ENCODE results near the gene ADIRF. TPM values are rescaled to one million over a fixed set of nuclear protein-coding genes. Genes with fewer than 3 reads are reported as not detected.

Gene ADIRF
- total and polyA plus RNA-seq, 9 of the 15 experiments (the other 6 are each of a cell fraction or from before 2014, with no cell fraction given), result 0.08 TPM; not detected in 8

- no peak for DNase-seq (ENCODE audit: extremely low read depth in 1 of 4, low spot score in 3 of 4)
- Histone ChIP-seq H2AFZ (ENCODE audit: low read depth, low read length) (no peak overlapping the region), H3K4me3 (no peak overlapping the region), H3K9ac (ENCODE audit: insufficient read depth in 1 of 2, low read depth in 2 of 2, low read length in 2 of 2) (no peak overlapping the region), H3K79me2 (ENCODE audit: control insufficient read depth, insufficient read depth, low read length) (no peaks in the 10 kb centered on the region), H3K36me3 (ENCODE audit: control insufficient read depth, insufficient read depth, low read length) (no peaks in the 10 kb centered on the region), H3K27ac (ENCODE audit: extremely low read depth, low read depth, low read length) (no peak overlapping the region), H3K27me3 (ENCODE audit: control insufficient read depth in 2 of 2, insufficient read depth in 2 of 2, low read length in 2 of 2) (no peaks in the 10 kb centered on the region), H3K9me1 (ENCODE audit: control insufficient read depth, insufficient read depth, low read length) (no peaks in the 10 kb centered on the region), H3K4me2 (ENCODE audit: insufficient read depth, low read length) (no peak overlapping the region), H4K20me1 (replicated peaks; ENCODE audit: control insufficient read depth, insufficient read depth, low read length) (no peaks in the 10 kb centered on the region), H3K4me1 (replicated peaks in 1 of 2; ENCODE audit: control insufficient read depth in 2 of 2, insufficient read depth in 2 of 2, low read length in 2 of 2) (no peaks in the 10 kb centered on the region; a peak in 1 of 5 replicates), H3K9me3 (replicated peaks; ENCODE audit: control insufficient read depth, insufficient read depth, low read depth, low read length) (no peaks in the 10 kb centered on the region)
- ATAC-seq, result no peak
- CTCF ChIA-PET (ENCODE audit: low intra/inter-chr PET ratio), result no interaction called here
- POLR2A ChIA-PET, result no interaction called here
- BruUV-seq (replicated peaks), result no TSS peak
- in situ Hi-C loops (cut with MboI) (no loop called here), intact Hi-C loops (cut with micrococcal nuclease) (no loop called here)
- FAIRE-seq, result no peak
- WGBS (ENCODE audit: insufficient coverage, low coverage, missing lambda C conversion rate), result 40% methylated on average over 2 of the region's 2 CpGs
- TF ChIP-seq ZFP36 (IDR thresholded peaks at IDR 0.05; ENCODE audit: low read depth, low read length, partially characterized antibody) (no peak), ZNF316 (IDR thresholded peaks at IDR 0.05) (no peak), NONO (IDR thresholded peaks at IDR 0.05; ENCODE audit: low read depth in 2 of 2, low read length in 1 of 2) (no peak), RERE (CRISPR knock-in tag; IDR thresholded peaks at IDR 0.05; ENCODE audit: borderline replicate concordance) (no peak), EHMT2 (IDR thresholded peaks at IDR 0.05) (no peak), SLC30A9 (CRISPR knock-in tag; IDR thresholded peaks at IDR 0.05) (no peak), CXXC5 (CRISPR knock-in tag; IDR thresholded peaks at IDR 0.05) (no peak), MYC (IDR thresholded peaks at IDR 0.05; ENCODE audit: low read depth, low read length) (no peak), MYC (CRISPR knock-in tag; IDR thresholded peaks at IDR 0.05; ENCODE audit: borderline replicate concordance, low read depth) (no peak), ZBTB11 (CRISPR knock-in tag; IDR thresholded peaks at IDR 0.05) (no peak), RAD51 (IDR thresholded peaks at IDR 0.05; ENCODE audit: borderline replicate concordance, low read depth) (no peak), ATF1 (CRISPR knock-in tag; IDR thresholded peaks at IDR 0.05) (no peak), ATF1 (tag; IDR thresholded peaks at IDR 0.05) (no peak), HDAC1 (IDR thresholded peaks at IDR 0.05) (no peak)
These were observed 24.6 kb downstream of the ADIRF start for GRCh38 chr10:86992929-86993328.

Measured in K562 (cell line).